GM19240 (cell line): Measurements from ENCODE around the gene MSL3B.

ENCODE experiments used
- DNase-seq: peaks from one replicate; pipeline ENCODE4 v3.0.0; 2011; ENCODE audit warnings: low spot score; ENCODE audit not compliant: insufficient read length

MSL3B gene

GRCh38 chr2:233817995-233818638 is 50.1 kb downstream of the MSL3B start:
- no peak for DNase-seq

- no peak for DNase-seq
Measured at GRCh38 chr2:233817361-233817911, 50.8 kb downstream of the MSL3B start.

DNA sequence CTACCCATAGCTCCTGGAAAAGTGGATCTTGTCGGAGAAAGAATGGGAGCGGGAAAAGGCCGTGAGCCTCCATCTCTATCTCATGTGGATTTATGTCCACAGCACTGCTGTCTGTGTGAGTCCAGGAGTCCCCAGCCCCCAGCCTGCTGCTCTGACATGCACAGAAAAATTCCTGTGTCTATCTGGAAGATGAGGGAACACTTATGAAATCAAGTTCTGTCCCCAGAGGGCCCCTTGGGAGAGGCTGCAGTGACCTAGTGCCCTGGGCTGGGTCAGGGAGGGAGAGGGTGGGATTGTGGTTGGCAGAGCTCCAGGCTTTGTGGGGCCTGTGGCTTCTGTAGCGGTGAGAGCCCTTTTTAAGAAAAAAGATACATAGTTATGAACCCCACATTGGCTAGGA is 51.4 kb downstream of the MSL3B start:
- DNase-seq = no peak

- DNase-seq = no peak
Measured at GRCh38 chr2:233816334-233816733, 51.9 kb downstream of the MSL3B start.

DNA sequence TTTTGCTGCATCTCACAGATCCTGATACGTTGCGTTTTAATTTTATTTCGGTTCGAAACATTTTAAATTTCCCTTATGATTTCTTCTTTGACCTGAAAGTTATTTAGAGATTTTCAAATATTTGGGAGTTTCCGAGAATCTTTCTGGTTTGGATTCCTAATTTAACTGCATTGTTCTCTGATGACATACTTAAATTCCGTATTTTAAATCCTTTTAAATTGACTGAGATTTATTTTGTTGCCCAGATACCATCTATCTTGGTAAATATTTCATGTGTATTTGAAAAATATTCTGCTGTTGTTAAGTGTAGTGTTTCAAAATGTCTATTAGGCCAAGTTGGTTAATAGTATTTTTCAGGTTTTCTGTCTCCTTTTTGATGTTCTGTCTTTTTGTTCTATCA is 52.3 kb downstream of the MSL3B start:
- DNase-seq = no peak
